IPS-11a (cell line): Measurements from ENCODE around the gene MRGPRE.
"Not testable (repeated sequence)": the region's sequence is repeated elsewhere in the genome, so short reads cannot be mapped to it uniquely, and the experiment has no call there.

Experiments used
- H3K4me3 ChIP-seq: one replicate; pipeline ENCODE4 v1.5.1; 2013; ENCODE audit warnings: low read depth, low read length, control low read depth

Gene MRGPRE

GRCh38 chr11:3231851-3232744, at the start of gene MRGPRE:
TSS of gene MRGPRE (minus strand) at chr11:3232417. CDS start at chr11:3228799, 3,618 bp downstream.
- H3K4me3 ChIP-seq, result no peak within 1 kb of the TSS

GRCh38 chr11:3281146-3281545, 48.9 kb upstream of the MRGPRE start:
- not testable (repeated sequence) for H3K4me3 ChIP-seq

- H3K4me3 ChIP-seq, result not testable (repeated sequence)
These were observed 48.4 kb upstream of the MRGPRE start for GRCh38 chr11:3280662-3281061.

- not testable (repeated sequence) for H3K4me3 ChIP-seq
These were observed 46.7 kb upstream of the MRGPRE start for GRCh38 chr11:3278922-3279321.

GRCh38 chr11:3273629-3274028, 41.4 kb upstream of the MRGPRE start:
- H3K4me3 ChIP-seq, result not testable (repeated sequence)

- not testable (repeated sequence) for H3K4me3 ChIP-seq
These were observed 30.3 kb upstream of the MRGPRE start for GRCh38 chr11:3262548-3262947.

- H3K4me3 ChIP-seq, result not testable (repeated sequence)
These were observed 29.6 kb upstream of the MRGPRE start for GRCh38 chr11:3261831-3262230.

- H3K4me3 ChIP-seq, result not testable (repeated sequence)
These were observed 25.3 kb upstream of the MRGPRE start for GRCh38 chr11:3257509-3257908.

GRCh38 chr11:3255241-3255640, 23.0 kb upstream of the MRGPRE start:
- not testable (repeated sequence) for H3K4me3 ChIP-seq

GRCh38 chr11:3254773-3255172, 22.6 kb upstream of the MRGPRE start:
- not testable (repeated sequence) for H3K4me3 ChIP-seq

GRCh38 chr11:3245071-3245470, 12.9 kb upstream of the MRGPRE start:
- no peak overlapping the region for H3K4me3 ChIP-seq

GRCh38 chr11:3243880-3244279, 11.7 kb upstream of the MRGPRE start:
- H3K4me3 ChIP-seq, result no peak overlapping the region

- H3K4me3 ChIP-seq, result no peak overlapping the region
These were observed 4.9 kb upstream of the MRGPRE start for GRCh38 chr11:3237119-3237518.

GRCh38 chr11:3234846-3235245, 2.6 kb upstream of the MRGPRE start:
- H3K4me3 ChIP-seq, result no peak overlapping the region

GRCh38 chr11:3232956-3233355, 739 bp upstream of the MRGPRE start:
- no peak overlapping the region for H3K4me3 ChIP-seq

GRCh38 chr11:3231550-3231850, 717 bp downstream of the MRGPRE start:
- H3K4me3 ChIP-seq, result no peak overlapping the region

- no peak overlapping the region for H3K4me3 ChIP-seq
These were observed 1.3 kb downstream of the MRGPRE start for GRCh38 chr11:3230636-3231549.

- H3K4me3 ChIP-seq, result no peak overlapping the region
These were observed 2.3 kb downstream of the MRGPRE start for GRCh38 chr11:3229673-3230630.

GRCh38 chr11:3228445-3228829, 3.8 kb downstream of the MRGPRE start:
- H3K4me3 ChIP-seq, result no peak overlapping the region

GRCh38 chr11:3227568-3228444, 4.4 kb downstream of the MRGPRE start:
- no peak overlapping the region for H3K4me3 ChIP-seq
